A172 (cell line): ENCODE data around the gene FPGS. TPM values are rescaled to one million over a fixed set of nuclear protein-coding genes. Genes with fewer than 3 reads are reported as not detected.

Source experiments
- DNase-seq: peaks from one replicate; pipeline ENCODE4 v3.0.0-alpha.2; 2015; ENCODE audit warnings: low spot score
- total RNA-seq: library from RNA; depleted of rRNA; stranded (reverse); fragments of >200 nt; shearing (Covaris generic); gene quantifications from 2 replicates; pipeline ENCODE4 v1.2.3, GENCODE V29; 2014

FPGS gene
- total RNA-seq, 1 experiment from 2014 or later, result 146 TPM

DNA sequence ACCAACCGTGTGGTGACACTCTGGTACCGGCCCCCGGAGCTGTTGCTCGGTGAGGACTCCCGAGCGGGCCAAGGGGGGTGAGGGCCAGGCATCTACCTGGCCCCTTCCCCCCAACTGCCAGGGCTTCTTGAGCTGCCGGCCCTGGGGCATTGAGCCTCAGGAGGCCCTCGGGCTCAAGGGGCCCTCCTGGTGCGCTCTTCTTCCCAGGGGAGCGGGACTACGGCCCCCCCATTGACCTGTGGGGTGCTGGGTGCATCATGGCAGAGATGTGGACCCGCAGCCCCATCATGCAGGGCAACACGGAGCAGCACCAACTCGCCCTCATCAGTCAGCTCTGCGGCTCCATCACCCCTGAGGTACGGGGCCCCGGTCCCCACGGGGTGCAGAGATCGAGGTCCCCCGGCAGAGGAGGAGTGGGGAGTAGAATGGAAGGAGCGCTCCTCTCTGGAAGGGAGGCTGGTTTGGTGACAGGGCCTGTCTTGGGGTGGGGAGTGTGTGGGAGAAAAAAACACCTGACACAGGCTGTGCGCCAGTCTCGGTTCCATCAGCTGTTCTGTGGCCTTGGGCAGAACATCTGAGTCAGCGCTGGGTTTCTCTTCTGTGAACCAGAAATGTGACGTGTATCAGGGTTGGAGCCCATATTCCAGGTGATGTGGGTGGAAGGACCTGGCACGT is 14.2 kb upstream of the FPGS start:
- no peak for DNase-seq

DNA sequence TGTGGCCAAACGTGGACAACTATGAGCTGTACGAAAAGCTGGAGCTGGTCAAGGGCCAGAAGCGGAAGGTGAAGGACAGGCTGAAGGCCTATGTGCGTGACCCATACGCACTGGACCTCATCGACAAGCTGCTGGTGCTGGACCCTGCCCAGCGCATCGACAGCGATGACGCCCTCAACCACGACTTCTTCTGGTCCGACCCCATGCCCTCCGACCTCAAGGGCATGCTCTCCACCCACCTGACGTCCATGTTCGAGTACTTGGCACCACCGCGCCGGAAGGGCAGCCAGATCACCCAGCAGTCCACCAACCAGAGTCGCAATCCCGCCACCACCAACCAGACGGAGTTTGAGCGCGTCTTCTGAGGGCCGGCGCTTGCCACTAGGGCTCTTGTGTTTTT is 13.5 kb upstream of the FPGS start:
- DNase-seq, result no peak

DNA sequence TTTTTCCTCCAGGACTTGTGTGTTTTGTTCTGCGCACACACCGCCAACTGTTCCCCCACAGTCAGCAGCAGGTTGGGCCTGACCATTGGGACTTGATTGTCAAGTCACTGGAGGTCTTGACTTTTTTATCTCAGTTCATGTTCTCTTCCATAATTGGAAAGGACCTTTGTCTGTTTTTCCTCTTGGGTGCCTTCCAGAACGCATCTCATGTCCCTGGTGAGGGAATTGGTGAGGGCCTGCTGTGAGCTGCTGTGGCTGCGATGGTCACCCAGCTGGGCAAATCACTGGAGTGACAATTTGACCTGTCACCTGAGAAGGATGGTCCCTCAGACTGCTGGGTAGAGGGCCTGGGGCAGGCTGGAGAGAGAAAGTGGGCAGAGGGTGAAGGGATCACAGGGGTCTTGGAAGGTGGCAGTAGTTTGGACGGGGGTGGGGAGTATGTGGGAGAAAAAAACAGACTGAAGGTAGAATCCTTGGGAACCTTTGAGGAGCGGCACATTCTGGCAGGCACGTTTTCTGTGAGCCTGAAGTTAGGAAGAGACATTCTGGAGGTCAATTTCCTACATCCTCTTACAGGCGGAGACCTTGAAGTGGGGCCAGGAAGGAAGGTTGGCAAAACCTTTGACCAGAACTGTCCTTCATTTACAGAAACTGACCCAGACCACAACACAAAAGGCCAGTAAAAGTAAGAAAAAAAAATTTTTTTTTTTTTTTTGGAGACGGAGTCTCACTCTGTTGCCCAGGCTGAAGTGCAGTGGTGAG is 12.4 kb upstream of the FPGS start:
- no peak for DNase-seq

DNA sequence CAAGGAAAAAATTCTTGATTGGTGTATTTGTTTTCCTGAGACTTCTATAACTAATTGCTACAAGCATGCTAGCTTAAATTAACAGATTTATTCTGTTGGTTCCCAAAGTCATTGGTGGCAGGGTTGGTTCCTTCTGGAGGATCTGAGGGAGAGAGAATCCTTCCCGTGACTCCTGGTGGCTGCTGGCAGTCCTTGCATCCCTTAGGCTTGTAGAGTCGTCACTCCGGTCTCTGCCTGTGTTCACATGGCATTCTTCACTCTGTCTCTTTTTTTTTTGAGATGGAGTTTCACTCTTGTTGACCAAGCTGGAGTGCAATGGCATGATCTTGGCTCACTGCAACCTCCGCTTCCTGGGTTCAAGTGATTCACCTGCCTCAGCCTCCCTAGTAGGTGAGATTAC is 11.6 kb upstream of the FPGS start:
- no peak for DNase-seq

DNA sequence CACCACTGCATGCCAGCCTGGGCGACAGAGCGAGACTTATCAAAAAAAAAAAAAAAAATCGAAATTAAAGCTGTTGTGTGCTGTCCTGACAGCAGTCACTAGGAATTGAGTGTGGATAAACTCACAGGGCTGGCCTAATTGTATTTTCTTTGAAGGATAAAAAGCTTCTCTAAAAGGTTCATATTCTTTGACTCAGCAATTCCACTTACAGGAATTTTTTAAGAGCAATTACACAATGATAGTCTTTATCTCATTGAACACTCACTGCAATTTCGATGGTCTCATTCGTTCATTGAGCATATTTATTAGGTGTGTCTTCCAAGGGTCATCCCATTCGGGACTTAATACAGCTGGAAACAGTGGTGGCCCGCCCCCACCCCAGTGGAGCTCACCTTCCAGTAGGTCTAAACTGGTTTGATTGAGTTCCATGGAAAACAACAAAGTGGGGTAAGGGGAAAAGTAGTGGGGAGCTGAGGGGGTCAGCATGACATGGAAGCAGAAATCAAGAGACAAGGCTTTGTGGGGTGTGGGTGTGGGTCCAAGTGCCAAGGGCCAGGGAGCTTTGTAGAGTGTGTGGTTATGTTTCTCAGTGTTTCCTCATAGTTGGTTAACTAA is 10.2 kb upstream of the FPGS start:
- DNase-seq, result no peak

DNA sequence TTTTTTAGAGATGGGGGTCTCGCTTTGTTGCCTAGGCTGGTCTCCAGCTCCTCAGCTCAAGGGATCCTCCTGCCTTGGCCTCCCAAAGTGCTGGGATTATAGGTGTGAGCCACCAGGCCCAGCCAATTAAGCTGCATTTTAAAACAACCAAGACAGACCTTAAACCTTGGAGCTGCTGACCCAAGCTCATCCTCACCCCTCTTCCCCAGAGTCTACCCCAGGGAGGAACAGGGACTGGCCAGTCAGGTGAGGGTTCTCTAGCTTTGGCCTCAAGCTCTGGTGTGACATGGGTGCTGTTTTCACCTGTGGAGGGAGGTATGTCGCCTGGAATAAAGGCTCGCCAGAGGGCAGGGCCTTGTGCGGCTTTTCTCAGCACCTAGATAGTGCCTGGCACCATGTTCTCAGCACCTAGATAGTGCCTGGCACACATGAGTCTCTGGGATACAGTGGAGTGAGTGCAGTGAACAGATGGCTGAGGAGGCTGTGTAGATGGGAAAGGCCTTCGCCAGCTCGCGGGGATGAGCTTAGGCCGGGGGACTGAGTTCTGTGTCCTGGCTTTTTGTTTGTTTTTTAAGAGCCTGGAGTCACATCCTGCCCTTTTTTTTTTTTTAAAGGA is 9.5 kb upstream of the FPGS start:
- no peak for DNase-seq

DNA sequence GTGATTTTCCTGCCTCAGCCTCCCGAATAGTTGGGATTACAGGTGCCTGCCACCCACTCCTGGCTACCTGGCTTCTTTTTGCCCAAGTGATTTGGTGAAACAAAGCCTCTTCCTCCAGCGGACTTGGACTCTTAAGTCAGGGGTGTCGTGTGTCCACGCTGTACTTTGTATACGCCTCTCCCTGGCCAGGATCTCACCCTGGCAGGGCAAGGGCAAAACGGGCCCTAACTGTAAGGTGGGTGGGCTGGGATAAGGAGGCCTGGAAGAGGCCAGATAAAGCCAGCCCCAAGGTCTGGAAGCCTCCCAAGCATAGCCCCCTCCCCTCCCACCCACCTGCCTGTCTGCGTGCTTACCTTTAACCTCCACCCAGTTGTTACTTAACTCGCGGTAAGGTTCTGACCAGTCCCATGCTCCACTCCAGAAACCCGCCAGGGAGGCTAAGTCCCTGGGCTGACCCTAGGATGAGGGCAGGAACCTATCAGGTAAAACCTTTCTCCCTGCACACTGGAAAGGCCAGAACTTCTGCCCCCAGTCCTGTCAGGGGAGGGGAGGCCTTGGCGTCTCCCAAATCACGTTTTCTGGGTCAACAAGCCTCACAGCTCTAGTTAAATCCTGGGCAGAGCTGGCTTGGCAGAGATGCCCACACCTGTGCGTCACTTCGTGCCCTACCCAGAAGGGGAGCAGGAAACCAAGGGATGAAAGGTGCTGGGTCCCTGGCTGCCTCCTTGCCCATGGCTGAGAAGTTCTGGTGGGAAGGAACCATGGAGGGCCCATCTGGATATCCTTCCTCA is 8.5 kb upstream of the FPGS start:
- no peak for DNase-seq

DNA sequence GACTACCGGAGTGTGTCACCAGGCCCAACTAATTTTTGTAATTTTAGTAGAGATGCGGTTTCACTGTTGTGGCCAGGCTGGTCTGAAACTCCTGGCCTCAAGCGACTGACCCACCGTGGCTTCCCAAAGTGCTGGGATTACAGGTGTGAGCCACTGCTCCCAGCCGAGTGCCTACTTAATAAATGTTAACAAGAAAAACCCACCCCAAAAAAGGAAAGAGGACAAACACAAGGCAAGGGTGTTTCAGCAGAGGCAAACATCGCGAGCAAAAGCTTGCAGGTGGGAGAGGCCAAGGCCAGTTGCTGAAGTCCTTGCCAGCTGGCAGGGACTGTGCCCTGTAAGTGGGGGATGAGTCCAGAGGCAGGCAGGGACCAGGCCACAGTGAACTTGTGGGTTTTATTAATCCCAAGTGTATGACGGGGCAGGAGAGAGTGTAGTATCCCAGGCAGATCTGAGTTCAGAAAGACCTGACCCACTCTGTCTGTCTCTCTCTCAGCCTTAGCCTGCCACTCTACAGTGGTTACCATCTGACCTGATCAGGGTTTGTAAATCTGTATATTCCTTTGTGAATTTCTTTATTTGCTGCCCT is 6.4 kb upstream of the FPGS start:
- DNase-seq, result peak; percentile 60

DNA sequence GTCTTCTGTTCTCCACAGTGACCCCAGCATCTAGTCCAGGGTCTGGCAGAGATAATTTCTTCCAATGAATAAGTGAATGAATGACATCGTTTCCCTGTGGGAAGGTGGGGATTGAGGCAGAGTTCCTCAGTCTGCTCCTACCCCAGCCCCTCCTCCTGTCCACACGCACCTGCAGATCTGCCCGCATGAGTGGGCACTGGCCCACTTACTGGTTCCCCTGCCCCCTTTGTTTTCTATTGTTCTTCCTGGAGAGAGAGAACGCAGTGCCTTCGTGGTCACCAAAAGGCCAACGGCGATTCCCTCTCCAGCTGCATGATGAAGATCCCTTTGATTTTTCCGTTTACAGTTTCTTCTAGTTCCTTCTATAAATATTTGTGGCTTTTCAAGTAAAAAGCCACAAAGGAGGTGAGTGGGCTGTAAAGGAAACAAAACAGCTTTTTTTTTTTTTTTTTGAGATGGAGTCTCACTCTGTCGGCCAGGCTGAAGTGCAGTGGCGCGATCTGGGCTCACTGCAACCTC is 5.8 kb upstream of the FPGS start:
- DNase-seq, result peak; percentile 51

DNA sequence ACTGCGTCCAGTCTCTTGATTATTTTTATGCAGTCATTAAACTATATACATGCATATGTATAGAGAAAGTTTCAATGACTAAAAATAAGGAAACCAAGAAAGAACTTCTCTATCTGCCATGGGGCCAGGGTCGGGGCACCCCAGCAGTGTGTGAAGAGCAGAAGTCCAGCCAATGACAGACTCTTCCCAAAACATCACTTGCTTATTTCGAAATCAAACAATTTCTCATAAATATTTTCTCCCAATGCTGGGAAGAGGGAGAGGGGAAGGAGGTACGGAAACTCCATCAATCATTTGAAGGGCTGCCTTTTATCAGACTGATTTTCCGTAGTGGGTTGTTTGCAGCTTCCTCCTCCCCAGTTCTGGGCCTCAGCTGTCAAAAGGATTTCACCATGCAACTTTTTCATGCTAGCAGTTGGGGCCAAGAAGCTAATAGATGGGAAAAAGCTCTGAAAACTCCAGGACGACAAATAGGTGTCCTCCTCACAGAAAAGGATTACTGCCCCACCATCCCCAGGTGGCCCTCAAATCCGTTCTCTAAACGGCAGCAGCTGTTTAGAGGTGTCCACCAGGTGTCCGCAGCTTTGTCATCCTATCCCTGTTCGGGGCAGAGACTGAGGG is 617 bp upstream of the FPGS start:
- no peak for DNase-seq

DNA sequence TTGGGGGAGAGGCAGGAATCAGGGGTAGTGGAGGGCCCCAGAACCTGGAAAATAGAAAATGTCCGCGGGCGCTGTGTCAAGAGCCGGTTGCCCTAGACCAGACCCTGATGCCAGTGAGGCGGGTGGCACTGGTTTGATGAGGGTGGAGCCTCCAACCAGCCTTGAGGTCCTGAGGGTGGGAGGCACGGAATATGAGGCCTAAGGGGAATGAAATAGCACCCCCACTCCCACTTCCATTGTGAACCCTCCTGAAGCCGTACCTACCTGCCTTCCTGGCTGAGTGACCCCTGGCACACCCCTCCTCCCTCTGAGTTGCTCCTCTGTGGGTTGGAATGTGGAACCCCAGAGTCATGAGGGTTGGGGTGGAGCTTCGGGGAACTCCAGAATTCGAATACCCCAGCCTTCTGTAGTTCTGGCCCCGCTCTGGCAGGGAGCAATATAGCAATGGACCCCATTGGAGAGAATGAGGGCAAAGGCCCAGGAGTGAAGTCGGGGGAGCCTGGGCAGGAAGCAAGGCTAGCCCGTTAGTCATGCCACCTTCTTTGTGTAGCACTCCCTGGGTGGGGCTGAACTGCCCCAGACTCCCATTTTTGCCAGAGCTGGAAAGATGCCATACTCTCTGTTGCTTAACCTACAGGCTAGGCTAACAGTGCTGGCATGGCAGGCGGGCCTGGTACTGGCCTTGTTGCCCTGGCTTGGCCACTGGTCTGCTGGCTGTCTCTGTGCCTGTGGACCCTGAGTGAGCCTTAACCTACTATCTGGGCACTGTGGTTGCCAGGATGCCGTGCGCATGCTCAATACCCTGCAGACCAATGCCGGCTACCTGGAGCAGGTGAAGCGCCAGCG is 1.0 kb downstream of the FPGS start:
- DNase-seq, result peak; percentile 79

DNA sequence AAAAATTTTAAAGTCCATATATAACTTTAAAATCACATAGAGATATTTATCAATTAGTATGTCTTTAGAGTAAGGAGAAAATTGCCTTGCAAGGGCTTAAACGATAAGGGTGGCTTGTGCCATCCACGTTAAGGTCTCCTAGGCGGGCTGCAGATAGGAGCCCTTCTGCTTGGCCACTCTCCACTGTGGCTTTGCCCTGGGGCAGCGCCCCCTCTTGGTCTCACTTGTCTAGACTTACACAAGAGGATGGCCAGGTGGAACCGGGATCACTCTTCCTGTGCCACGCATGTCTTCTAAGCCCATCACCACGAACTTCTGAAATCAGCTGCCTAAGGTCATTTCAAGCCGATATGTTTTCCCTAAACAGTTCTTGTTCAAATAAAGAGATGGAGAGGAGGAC is 2.9 kb downstream of the FPGS start:
- no peak for DNase-seq

DNA sequence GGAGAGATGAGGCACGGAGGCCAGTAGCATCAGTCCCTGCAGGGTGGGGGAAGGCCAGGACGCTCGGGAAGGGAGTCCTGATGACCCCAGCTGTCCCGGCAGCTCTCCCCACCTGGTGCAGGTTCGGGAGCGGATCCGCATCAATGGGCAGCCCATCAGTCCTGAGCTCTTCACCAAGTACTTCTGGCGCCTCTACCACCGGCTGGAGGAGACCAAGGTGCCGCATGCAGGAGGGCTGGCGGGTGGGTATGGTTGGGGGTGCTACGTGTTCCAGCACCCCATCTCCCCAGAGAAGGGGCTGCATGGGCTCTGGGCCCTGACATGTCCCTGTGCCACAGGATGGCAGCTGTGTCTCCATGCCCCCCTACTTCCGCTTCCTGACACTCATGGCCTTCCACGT is 4.2 kb downstream of the FPGS start:
- no peak for DNase-seq

DNA sequence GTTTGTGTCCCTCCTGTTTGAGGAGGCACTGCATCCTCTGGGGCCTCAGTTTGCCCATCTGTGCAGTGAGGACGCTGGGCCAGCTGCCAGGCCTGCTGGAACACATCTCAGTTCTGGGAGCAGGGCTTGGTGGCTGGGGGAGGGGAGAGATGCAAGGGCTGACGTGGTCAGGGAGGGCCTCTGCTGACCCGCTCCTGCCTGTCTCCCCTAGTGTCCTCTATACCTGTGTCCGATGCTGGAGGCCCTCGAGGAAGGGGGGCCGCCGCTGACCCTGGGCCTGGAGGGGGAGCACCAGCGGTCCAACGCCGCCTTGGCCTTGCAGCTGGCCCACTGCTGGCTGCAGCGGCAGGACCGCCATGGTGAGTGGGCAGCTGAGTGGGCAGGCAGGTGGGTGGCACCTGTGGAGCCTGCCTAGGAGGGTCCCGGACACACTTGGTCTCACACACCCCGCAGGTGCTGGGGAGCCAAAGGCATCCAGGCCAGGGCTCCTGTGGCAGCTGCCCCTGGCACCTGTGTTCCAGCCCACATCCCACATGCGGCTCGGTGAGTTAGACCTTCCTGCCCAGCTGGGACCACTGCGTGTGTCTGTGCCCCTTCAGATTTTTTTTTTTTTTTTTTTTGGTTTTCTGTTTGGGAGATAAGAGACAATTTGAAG is 5.8 kb downstream of the FPGS start:
- DNase-seq, result no peak

DNA sequence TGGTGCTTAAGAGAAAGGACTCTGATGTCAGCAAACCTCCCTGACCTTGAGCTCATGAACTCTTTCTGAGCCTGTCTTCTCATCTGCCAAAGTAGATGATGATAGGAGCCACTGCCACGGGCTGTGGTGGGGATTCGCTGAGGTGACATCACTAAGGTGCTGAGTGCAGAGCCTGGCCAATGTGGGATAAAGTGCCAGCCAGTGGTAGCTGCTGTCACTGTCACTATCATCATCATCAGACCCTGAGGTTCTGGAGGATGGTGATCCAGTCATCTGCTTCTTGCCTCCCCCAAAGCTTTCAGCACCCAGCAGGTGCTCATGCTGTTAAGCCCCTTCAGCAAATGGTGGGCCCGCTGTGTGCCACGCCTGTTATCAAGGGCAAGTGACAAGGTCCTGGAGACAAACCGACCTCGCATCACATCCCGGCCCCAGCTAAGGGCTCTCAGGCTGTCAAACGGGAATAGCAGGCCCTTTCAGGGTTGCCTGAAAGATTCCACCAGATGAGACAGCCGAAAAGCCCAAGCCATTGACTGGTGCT is 6.4 kb downstream of the FPGS start:
- no peak for DNase-seq

DNA sequence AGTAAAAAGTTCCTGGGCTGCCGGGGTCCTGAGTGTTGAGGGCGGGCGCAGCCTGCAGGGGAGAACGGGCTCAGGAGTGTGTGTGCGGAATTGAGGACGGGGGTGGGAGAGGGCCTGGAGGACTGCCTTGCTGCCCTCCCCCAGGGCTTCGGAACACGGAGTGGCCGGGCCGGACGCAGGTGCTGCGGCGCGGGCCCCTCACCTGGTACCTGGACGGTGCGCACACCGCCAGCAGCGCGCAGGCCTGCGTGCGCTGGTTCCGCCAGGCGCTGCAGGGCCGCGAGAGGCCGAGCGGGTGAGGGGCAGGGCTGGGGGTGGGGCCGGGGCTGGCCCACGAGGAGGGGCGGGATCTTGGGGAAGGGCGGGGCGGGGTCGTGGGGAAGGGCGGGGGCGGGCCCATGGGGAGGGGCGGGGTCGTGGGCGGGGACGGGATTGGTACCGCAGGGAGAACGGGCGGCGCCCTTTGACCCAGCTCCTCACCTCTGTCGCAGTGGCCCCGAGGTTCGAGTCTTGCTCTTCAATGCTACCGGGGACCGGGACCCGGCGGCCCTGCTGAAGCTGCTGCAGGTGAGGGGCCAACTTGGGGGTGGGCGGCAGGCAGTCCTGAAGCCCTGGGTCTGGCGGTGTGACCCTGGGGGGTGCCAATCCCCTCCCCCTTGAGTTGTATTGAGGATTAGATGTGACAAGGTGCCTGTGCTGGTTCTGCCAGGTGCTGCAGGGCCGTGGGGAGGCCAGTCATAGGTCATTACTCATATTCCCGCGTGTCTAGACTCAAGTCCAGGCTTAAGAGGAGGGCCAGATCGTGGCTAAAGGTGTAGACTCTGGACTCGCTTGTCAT is 7.1 kb downstream of the FPGS start:
- no peak for DNase-seq

DNA sequence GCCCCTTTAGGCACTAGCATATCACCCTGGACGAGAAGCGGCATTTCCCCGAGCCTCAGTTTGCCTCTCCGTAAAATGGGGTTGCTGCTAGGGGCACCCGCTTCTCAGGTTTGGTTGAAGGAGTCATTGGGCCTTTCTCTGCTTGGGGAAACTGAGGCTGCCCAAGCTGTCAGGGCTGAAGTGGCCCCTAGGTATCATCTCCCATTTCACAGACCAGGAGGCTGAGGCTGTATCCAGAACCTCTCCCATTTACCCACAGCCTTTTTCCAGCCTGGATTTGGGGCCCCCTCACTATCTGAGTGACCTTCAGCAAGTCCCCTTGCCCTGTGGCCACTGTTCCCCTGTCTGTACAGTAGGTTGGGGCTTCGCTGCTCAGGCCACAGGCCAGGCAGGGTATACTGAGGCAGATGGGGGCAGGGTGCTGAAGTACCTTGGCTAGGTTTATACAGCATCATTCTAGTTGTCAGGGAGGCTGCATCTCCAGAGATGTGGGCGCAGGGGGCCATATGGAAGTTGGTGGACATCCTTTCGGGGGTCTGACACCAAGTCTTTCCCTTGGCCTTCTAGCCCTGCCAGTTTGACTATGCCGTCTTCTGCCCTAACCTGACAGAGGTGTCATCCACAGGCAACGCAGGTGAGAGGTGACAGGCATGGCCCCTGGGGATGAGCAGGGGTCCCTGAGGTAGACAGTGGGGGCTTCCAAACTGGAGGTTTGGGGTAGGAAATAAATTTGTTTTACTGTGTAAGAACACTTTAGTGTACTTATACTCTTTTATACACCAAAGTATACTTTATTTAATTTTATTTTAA is 7.9 kb downstream of the FPGS start:
- no peak for DNase-seq
